Activated T-cell treated with anti-CD3 and anti-CD28 coated beads, Interleukin-2, amount 50 U/mL, for 72 hours (primary cell): ENCODE results near the gene DMD. TPM values are rescaled to one million over a fixed set of nuclear protein-coding genes. Genes with fewer than 3 reads are reported as not detected.

Experiments used
- ATAC-seq, 2 donors: fragments of 150-1000 bp; cut with Tn5 transposase; replicated peaks in 1 of 2; 2 replicates each; pipeline ENCODE4 v1.10.0; 2021; ENCODE audit warnings: moderate library complexity in 2 of 2, mild to moderate bottlenecking in 1 of 2
- DNase-seq, 2 donors: peaks; one replicate each; pipeline ENCODE4 v3.0.0; 2021 to 2022; ENCODE audit warnings: mixed read lengths in 1 of 2
- H3K27ac Mint-ChIP-seq: one replicate; pipeline ENCODE4 v1.8.0; 2022; ENCODE audit warnings: mild to moderate bottlenecking, moderate library complexity, mixed read lengths
- H3K27me3 Mint-ChIP-seq: one replicate; pipeline ENCODE4 v1.8.0; 2022; ENCODE audit warnings: low read depth, mixed read lengths
- H3K36me3 Mint-ChIP-seq, 2 donors: one replicate each; pipeline ENCODE4 v1.8.0; 2022; ENCODE audit warnings: mixed read lengths in 2 of 2, mild to moderate bottlenecking in 1 of 2; ENCODE audit not compliant: insufficient read depth in 2 of 2
- H3K4me1 Mint-ChIP-seq: one replicate; pipeline ENCODE4 v1.8.0; 2022; ENCODE audit warnings: low read depth, mixed read lengths
- H3K4me3 Mint-ChIP-seq, 2 donors: one replicate each; pipeline ENCODE4 v1.8.0; 2022; ENCODE audit warnings: mild to moderate bottlenecking in 2 of 2, mixed read lengths in 2 of 2, moderate library complexity in 2 of 2
- H3K9me3 Mint-ChIP-seq, 2 donors: one replicate each; pipeline ENCODE4 v1.8.0; 2022; ENCODE audit warnings: mixed read lengths in 2 of 2
- total RNA-seq, 2 donors: library from RNA; stranded (reverse); gene quantifications; one replicate each; pipeline ENCODE4 v1.2.3, GENCODE V29; 2022

DMD gene
- total RNA-seq, 2 donors from 2014 or later, result 2.9 to 4.6 TPM

- ATAC-seq (no peak), DNase-seq (no peak)
- no peak overlapping the region for H3K27ac Mint-ChIP-seq
- H3K36me3 Mint-ChIP-seq, result no peaks in the 10 kb centered on the region
- H3K9me3 Mint-ChIP-seq, result no peaks in the 10 kb centered on the region
- H3K27me3 Mint-ChIP-seq, result peaks cover 6% of the 10 kb centered on the region
- H3K4me3 Mint-ChIP-seq, result no peak overlapping the region
- no peaks in the 10 kb centered on the region for H3K4me1 Mint-ChIP-seq
Observed at GRCh38 chrX:31190221-31190975, 2021.0 kb downstream of the DMD start.

GRCh38 chrX:31186693-31187338 is 2024.5 kb downstream of the DMD start:
- no peaks in the 10 kb centered on the region for H3K4me1 Mint-ChIP-seq
- no peak overlapping the region for H3K27ac Mint-ChIP-seq
- peaks cover 6% of the 10 kb centered on the region for H3K27me3 Mint-ChIP-seq
- no peak overlapping the region for H3K4me3 Mint-ChIP-seq
- H3K36me3 Mint-ChIP-seq, result no peaks in the 10 kb centered on the region
- DNase-seq, result no peak
- ATAC-seq, result no peak
- no peaks in the 10 kb centered on the region for H3K9me3 Mint-ChIP-seq

GRCh38 chrX:31185884-31186283 is 2025.5 kb downstream of the DMD start:
- H3K27ac Mint-ChIP-seq, result no peak overlapping the region

GRCh38 chrX:31181377-31182000 is 2029.9 kb downstream of the DMD start:
- Mint-ChIP-seq H3K27ac (no peak overlapping the region), H3K27me3 (peaks cover 7% of the 10 kb centered on the region), H3K36me3 (no peaks in the 10 kb centered on the region), H3K4me3 (no peak overlapping the region), H3K9me3 (no peaks in the 10 kb centered on the region), H3K4me1 (peaks cover 16% of the 10 kb centered on the region)
- DNase-seq, result no peak
- peak in 1 of 2 donors; percentile 47 for ATAC-seq

More at GRCh38 chrX:31185884-31186283, 2025.5 kb downstream of the DMD start:
- H3K36me3 Mint-ChIP-seq, result no peaks in the 10 kb centered on the region
- DNase-seq, result no peak
- no peak overlapping the region for H3K4me3 Mint-ChIP-seq
- no peaks in the 10 kb centered on the region for H3K9me3 Mint-ChIP-seq
- peaks cover 3% of the 10 kb centered on the region for H3K4me1 Mint-ChIP-seq
- peaks cover 6% of the 10 kb centered on the region for H3K27me3 Mint-ChIP-seq
- ATAC-seq, result no peak

- Mint-ChIP-seq H3K4me1 (peaks cover 16% of the 10 kb centered on the region), H3K27ac (no peak overlapping the region), H3K9me3 (no peaks in the 10 kb centered on the region), H3K36me3 (no peaks in the 10 kb centered on the region), H3K4me3 (no peak overlapping the region), H3K27me3 (peaks cover 7% of the 10 kb centered on the region)
- no peak for DNase-seq
- ATAC-seq, result no peak
Observed at GRCh38 chrX:31179203-31179602, 2032.1 kb downstream of the DMD start.

- Mint-ChIP-seq H3K36me3 (no peaks in the 10 kb centered on the region), H3K27ac (no peak overlapping the region), H3K9me3 (no peaks in the 10 kb centered on the region), H3K4me3 (no peak overlapping the region), H3K4me1 (peaks cover 16% of the 10 kb centered on the region), H3K27me3 (peaks cover 7% of the 10 kb centered on the region)
- no peak for ATAC-seq
- DNase-seq, result no peak
Observed at GRCh38 chrX:31178769-31179125, 2032.6 kb downstream of the DMD start.

GRCh38 chrX:31178064-31178768 is 2033.1 kb downstream of the DMD start:
- H3K9me3 Mint-ChIP-seq, result no peaks in the 10 kb centered on the region

GRCh38 chrX:31170792-31171191 is 2040.6 kb downstream of the DMD start:
- ATAC-seq, result no peak

More at GRCh38 chrX:31178064-31178768, 2033.1 kb downstream of the DMD start:
- DNase-seq (no peak), ATAC-seq (peak; percentile 74 to 86)
- Mint-ChIP-seq H3K4me3 (peak overlapping the region; percentile 31 to 72), H3K36me3 (no peaks in the 10 kb centered on the region), H3K27me3 (peaks cover 7% of the 10 kb centered on the region), H3K4me1 (peaks cover 16% of the 10 kb centered on the region), H3K27ac (peak overlapping the region; percentile 82)

GRCh38 chrX:31168551-31168950 is 2042.8 kb downstream of the DMD start:
- Mint-ChIP-seq H3K36me3 (peaks cover 0 to 2% of the 10 kb centered on the region in 2 donors), H3K4me1 (no peaks in the 10 kb centered on the region), H3K27me3 (peaks cover 51% of the 10 kb centered on the region), H3K27ac (no peak overlapping the region), H3K9me3 (peaks cover 0 to 7% of the 10 kb centered on the region in 2 donors), H3K4me3 (no peak overlapping the region)
- DNase-seq (no peak), ATAC-seq (no peak)

More at GRCh38 chrX:31170792-31171191, 2040.6 kb downstream of the DMD start:
- Mint-ChIP-seq H3K36me3 (no peaks in the 10 kb centered on the region), H3K27me3 (peaks cover 33% of the 10 kb centered on the region), H3K27ac (no peak overlapping the region), H3K4me1 (no peaks in the 10 kb centered on the region), H3K4me3 (no peak overlapping the region), H3K9me3 (no peaks in the 10 kb centered on the region)
- DNase-seq, result no peak

GRCh38 chrX:31166832-31167231 is 2044.5 kb downstream of the DMD start:
- Mint-ChIP-seq H3K4me1 (no peaks in the 10 kb centered on the region), H3K9me3 (peaks cover 3 to 13% of the 10 kb centered on the region in 2 donors), H3K27me3 (peaks cover 56% of the 10 kb centered on the region), H3K27ac (no peak overlapping the region), H3K36me3 (peaks cover 3 to 6% of the 10 kb centered on the region in 2 donors), H3K4me3 (no peak overlapping the region)
- ATAC-seq (no peak), DNase-seq (no peak)

GRCh38 chrX:31166416-31166815 is 2044.9 kb downstream of the DMD start:
- ATAC-seq (no peak), DNase-seq (no peak)
- Mint-ChIP-seq H3K4me3 (no peak overlapping the region), H3K36me3 (peaks cover 3 to 6% of the 10 kb centered on the region in 2 donors), H3K27ac (no peak overlapping the region), H3K27me3 (peaks cover 56% of the 10 kb centered on the region), H3K4me1 (no peaks in the 10 kb centered on the region), H3K9me3 (peaks cover 3 to 13% of the 10 kb centered on the region in 2 donors)

- no peaks in the 10 kb centered on the region for H3K4me1 Mint-ChIP-seq
- no peak overlapping the region for H3K4me3 Mint-ChIP-seq
- peaks cover 48% of the 10 kb centered on the region for H3K27me3 Mint-ChIP-seq
- H3K9me3 Mint-ChIP-seq, result peaks cover 3 to 13% of the 10 kb centered on the region in 2 donors
- H3K27ac Mint-ChIP-seq, result no peak overlapping the region
- peaks cover 3 to 6% of the 10 kb centered on the region in 2 donors for H3K36me3 Mint-ChIP-seq
- ATAC-seq, result no peak
- no peak for DNase-seq
Observed at GRCh38 chrX:31165241-31166035, 2045.9 kb downstream of the DMD start.
